ENCODE results near the gene SUSD4.
A peak's percentile ranks its signal among the peaks of the same experiment; 100 is the strongest.
"Not testable (repeated sequence)": the region's sequence is repeated elsewhere in the genome, so short reads cannot be mapped to it uniquely, and the experiment has no call there.

SUSD4 gene

GRCh38 chr1:223363856-223364684, at the start of gene SUSD4:
TSS of gene SUSD4 (minus strand) at chr1:223364176. CDS start at chr1:223363425, 751 bp downstream.
- no peak for DNase-seq (ENCODE audit: low spot score)

GRCh38 chr1:223413216-223413615, 49.2 kb upstream of the SUSD4 start:
- peak; percentile 49 for DNase-seq (ENCODE audit: low spot score)

GRCh38 chr1:223411710-223412109, 47.7 kb upstream of the SUSD4 start:
- no peak for DNase-seq (ENCODE audit: low spot score)

GRCh38 chr1:223411309-223411708, 47.3 kb upstream of the SUSD4 start:
- peak; percentile 75 for DNase-seq (ENCODE audit: low spot score)

GRCh38 chr1:223410036-223410435, 46.1 kb upstream of the SUSD4 start:
- DNase-seq (ENCODE audit: low spot score), result no peak

- no peak for DNase-seq (ENCODE audit: low spot score)
Observed at GRCh38 chr1:223405507-223405906, 41.5 kb upstream of the SUSD4 start.

GRCh38 chr1:223403184-223403815, 39.3 kb upstream of the SUSD4 start:
- DNase-seq (ENCODE audit: low spot score), result no peak

GRCh38 chr1:223402790-223403142, 38.8 kb upstream of the SUSD4 start:
- DNase-seq (ENCODE audit: low spot score), result no peak

- DNase-seq (ENCODE audit: low spot score), result peak; percentile 95
Observed at GRCh38 chr1:223401873-223402789, 38.2 kb upstream of the SUSD4 start.

- not testable (repeated sequence) for DNase-seq (ENCODE audit: low spot score)
Observed at GRCh38 chr1:223399393-223399792, 35.4 kb upstream of the SUSD4 start.

GRCh38 chr1:223394706-223395105, 30.7 kb upstream of the SUSD4 start:
- no peak for DNase-seq (ENCODE audit: low spot score)

GRCh38 chr1:223394242-223394641, 30.3 kb upstream of the SUSD4 start:
- no peak for DNase-seq (ENCODE audit: low spot score)

GRCh38 chr1:223393275-223394214, 29.6 kb upstream of the SUSD4 start, which contains the start of gene CCDC185:
TSS of gene CCDC185 (plus strand) at chr1:223393415. CDS start at chr1:223393476, 61 bp downstream.
- no peak for DNase-seq (ENCODE audit: low spot score)

GRCh38 chr1:223390618-223391017, 26.6 kb upstream of the SUSD4 start:
- no peak for DNase-seq (ENCODE audit: low spot score)

GRCh38 chr1:223386013-223386412, 22.0 kb upstream of the SUSD4 start:
- no peak for DNase-seq (ENCODE audit: low spot score)

- DNase-seq (ENCODE audit: low spot score), result no peak
Observed at GRCh38 chr1:223378754-223379153, 14.8 kb upstream of the SUSD4 start.

- no peak for DNase-seq (ENCODE audit: low spot score)
Observed at GRCh38 chr1:223374064-223374610, 10.2 kb upstream of the SUSD4 start.

- no peak for DNase-seq (ENCODE audit: low spot score)
Observed at GRCh38 chr1:223364685-223365382, 858 bp upstream of the SUSD4 start.

- peak; percentile 38 for DNase-seq (ENCODE audit: low spot score)
Observed at GRCh38 chr1:223363057-223363855, 720 bp downstream of the SUSD4 start.

All from AG08395 (cell line).